Measurements from ENCODE around the gene CD19.
"Not testable (repeated sequence)": the region's sequence is repeated elsewhere in the genome, so short reads cannot be mapped to it uniquely, and the experiment has no call there.

CD19 gene

DNA sequence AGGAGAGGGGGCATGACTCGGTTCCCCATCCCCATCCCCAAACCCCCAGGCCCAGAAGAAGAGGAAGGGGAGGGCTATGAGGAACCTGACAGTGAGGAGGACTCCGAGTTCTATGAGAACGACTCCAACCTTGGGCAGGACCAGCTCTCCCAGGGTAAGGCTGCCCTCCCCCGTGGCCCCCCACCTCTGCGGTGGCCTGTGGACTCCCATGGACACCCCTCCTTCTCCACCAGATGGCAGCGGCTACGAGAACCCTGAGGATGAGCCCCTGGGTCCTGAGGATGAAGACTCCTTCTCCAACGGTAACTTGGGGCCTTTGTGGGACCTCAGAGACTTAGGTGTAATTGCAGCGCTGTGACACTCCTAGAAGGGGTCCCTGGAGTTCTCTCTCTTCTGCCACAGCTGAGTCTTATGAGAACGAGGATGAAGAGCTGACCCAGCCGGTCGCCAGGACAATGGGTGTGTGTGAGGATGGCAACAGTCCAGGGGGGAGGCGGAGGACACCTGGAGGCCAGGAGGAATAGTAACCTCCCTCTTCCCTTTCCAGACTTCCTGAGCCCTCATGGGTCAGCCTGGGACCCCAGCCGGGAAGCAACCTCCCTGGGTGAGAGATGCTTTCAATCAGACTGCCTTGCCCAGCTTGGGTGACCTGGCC is 5.6 kb downstream of the CD19 start:
- no peak for FAIRE-seq

DNA sequence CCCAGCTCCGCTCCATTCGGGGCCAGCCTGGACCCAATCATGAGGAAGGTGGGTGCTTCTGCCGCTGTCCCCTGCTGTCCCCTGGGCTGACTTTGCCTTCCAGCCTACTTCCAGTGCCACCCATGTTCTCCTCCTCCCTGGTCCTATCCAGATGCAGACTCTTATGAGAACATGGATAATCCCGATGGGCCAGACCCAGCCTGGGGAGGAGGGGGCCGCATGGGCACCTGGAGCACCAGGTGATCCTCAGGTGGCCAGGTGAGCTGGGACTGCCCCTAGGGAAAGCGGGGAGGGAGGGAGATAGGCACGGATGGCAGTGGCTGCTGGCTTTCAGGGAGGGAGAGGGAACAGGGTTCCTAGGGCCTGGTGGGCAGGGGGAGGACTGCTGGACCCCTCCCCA is 7.0 kb downstream of the CD19 start:
- no peak for FAIRE-seq

- FAIRE-seq = not testable (repeated sequence)
These were observed 8.1 kb downstream of the CD19 start for GRCh38 chr16:28939825-28940224.

DNA sequence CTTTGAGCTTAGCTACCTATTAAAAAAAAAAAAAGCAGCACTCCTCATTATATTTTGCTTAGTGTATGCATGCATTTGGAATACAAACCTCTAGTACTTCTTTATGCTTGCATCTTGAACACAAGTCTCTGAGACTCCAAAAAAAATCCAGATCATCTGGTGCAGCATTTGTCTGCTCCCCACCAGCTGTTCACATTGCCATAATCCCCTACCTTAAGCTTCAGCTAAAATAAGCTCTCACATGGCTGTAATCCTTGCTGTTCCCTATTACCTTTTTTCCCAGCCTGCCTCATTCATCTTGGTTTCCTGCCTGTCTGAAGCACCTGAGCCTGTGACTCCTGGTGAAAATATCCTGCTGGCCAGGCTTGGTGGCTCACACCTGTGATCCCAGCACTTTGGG is 11.5 kb downstream of the CD19 start:
- no peak for FAIRE-seq

- FAIRE-seq = no peak
These were observed 14.9 kb downstream of the CD19 start for GRCh38 chr16:28946681-28947080.

GRCh38 chr16:28950648-28951409 is 19.1 kb downstream of the CD19 start, which contains the start of gene NFATC2IP:
Gene NFATC2IP (plus strand): TSS chr16:28950937. CDS start chr16:28951012, 75 bp downstream.
- peak; percentile 92 for FAIRE-seq

- no peak for FAIRE-seq
These were observed 19.7 kb downstream of the CD19 start for GRCh38 chr16:28951410-28951943.

DNA sequence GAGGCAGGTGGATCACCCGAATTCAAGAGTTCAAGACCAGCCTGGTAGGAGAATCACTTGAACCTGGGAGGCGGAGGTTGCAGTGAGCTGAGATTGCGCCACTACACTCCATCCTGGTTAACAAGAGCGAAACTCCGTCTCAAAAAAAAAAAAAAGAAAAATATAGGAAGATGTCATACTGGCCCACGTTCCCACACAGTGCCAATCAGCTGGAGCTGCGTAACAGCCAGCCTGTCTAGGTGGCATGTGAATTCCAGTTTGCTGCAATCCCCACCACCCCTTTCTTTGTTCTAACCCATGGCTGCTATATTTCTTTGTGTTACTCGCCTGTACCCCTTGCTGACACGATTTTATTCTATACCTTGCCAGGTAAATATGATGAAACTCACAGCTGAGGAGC is 26.4 kb downstream of the CD19 start:
- no peak for FAIRE-seq

GRCh38 chr16:28958836-28959235 is 27.1 kb downstream of the CD19 start:
- no peak for FAIRE-seq

GRCh38 chr16:28964072-28964471 is 32.3 kb downstream of the CD19 start:
- no peak for FAIRE-seq

- no peak for FAIRE-seq
These were observed 32.7 kb downstream of the CD19 start for GRCh38 chr16:28964496-28964895.

- no peak for FAIRE-seq
These were observed 35.4 kb downstream of the CD19 start for GRCh38 chr16:28967156-28967555.

GRCh38 chr16:28969696-28970095 is 37.9 kb downstream of the CD19 start:
- FAIRE-seq = not testable (repeated sequence)

DNA sequence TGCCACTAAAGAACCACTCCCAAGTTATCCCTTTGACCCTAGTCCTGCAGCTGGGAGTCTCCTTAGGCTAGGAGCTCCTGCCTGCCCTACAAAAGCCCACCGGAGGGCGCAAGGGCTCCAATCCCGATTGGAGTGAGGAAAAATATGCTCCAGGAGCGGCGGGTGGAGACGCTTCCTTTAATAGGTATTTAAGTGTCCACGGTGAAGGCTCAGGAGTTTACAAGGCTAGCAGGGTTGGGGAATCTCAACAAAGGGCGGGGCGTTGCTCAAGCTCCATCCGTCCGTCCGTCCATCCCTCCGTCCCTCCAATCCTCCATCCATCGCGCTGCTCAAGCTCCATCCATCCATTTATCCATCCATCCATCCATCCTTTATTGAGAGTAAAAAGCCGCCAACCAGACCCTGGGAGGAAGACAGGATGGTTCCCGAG is 42.3 kb downstream of the CD19 start:
- no peak for FAIRE-seq

- FAIRE-seq = peak; percentile 65
These were observed 42.8 kb downstream of the CD19 start, which contains the start of gene SPNS1 for GRCh38 chr16:28974437-28975157. Gene SPNS1 (plus strand): TSS chr16:28974778. CDS start chr16:28975152, 374 bp downstream.

DNA sequence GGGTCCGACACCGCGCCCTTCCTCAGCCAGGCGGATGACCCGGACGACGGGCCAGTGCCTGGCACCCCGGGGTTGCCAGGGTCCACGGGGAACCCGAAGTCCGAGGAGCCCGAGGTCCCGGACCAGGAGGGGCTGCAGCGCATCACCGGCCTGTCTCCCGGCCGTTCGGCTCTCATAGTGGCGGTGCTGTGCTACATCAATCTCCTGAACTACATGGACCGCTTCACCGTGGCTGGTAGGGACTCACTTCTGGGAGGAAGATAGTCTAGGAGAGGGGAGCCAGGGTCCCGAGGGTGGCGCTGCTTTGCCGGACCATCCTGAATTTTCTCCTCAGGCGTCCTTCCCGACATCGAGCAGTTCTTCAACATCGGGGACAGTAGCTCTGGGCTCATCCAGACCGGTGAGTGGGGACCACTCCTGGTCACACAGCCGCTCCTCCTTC is 43.4 kb downstream of the CD19 start:
- no peak for FAIRE-seq

- no peak for FAIRE-seq
These were observed 46.2 kb downstream of the CD19 start for GRCh38 chr16:28977703-28978662.

DNA sequence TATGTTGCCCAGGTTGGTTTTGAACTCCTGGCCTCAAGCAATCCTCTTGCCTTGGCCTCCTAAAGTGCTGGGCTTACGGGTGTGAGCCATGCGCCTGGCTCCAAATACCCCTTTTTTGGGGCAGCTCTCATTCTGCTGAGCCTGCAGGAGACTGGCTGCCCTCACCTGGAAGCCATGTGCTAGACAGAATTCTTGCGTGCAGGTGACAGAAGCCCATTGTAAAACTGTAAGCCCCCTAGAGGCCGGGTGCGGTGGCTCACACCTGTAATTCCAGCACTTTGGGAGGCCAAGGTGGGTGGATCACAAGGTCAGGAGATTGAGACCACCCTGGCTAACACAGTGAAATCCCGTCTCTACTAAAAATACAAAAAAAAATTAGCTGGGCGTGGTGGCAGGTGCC is 48.6 kb downstream of the CD19 start:
- FAIRE-seq = not testable (repeated sequence)

- no peak for FAIRE-seq
These were observed 49.2 kb downstream of the CD19 start for GRCh38 chr16:28980929-28981328.

- no peak for FAIRE-seq
These were observed 49.7 kb downstream of the CD19 start for GRCh38 chr16:28981517-28981916.

DNA sequence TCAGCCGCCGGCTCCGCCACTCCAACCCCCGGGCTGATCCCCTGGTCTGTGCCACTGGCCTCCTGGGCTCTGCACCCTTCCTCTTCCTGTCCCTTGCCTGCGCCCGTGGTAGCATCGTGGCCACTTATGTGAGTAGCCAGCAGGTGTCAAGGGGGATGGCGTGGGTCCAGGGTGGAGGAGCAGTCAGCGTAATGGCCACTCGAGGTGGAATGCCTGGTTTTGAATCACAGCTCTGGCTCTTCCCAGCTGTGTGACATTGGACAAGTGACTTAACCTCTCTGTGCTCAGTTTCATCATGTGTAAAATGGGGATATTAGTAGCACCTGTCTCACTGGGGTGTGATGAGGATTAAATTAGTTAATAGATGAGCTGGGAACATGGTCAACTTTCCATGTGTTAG is 50.6 kb downstream of the CD19 start:
- no peak for FAIRE-seq

GRCh38 chr16:28982949-28983348 is 51.2 kb downstream of the CD19 start:
- no peak for FAIRE-seq

All from TTC549 (cell line).